Psoas muscle (tissue), 8 donors: ENCODE data around the gene C1orf21. TPM values are rescaled to one million over a fixed set of nuclear protein-coding genes. Genes with fewer than 3 reads are reported as not detected.

ENCODE experiments used
- ATAC-seq, 4 donors: fragments of 200-7000 bp; cut with Tn5 transposase; one replicate each; pipeline ENCODE4 v1.9.1; 2020; ENCODE audit warnings: moderate library complexity in 3 of 4, mild to moderate bottlenecking in 2 of 4
- DNase-seq, 2 donors: peaks; one replicate each; pipeline ENCODE4 v3.0.0-alpha.2; 2020
- H3K27ac ChIP-seq: fragments of 200-600 bp; one replicate; pipeline ENCODE4 v1.8.0; 2022
- H3K27me3 ChIP-seq, 3 donors: fragments of 200-600 bp in 1 of 3; one replicate each; pipeline versions ENCODE4 v1.6.1 to v1.8.0; 2013 to 2022; ENCODE audit warnings: low read length in 2 of 3, mild to moderate bottlenecking in 2 of 3, moderate library complexity in 1 of 3; ENCODE audit not compliant: insufficient read depth in 3 of 3
- H3K36me3 ChIP-seq, 2 donors: fragments of 200-600 bp in 1 of 2; one replicate each; pipeline versions ENCODE4 v1.6.1 to v1.8.0; 2013 to 2022; ENCODE audit warnings: low read depth in 1 of 2, mild to moderate bottlenecking in 1 of 2, moderate library complexity in 1 of 2; ENCODE audit not compliant: insufficient read depth in 1 of 2
- H3K4me1 ChIP-seq: fragments of 200-600 bp; one replicate; pipeline ENCODE4 v1.8.0; 2022
- H3K4me3 ChIP-seq: fragments of 200-600 bp; one replicate; pipeline ENCODE4 v1.8.0; 2022; ENCODE audit warnings: mild to moderate bottlenecking
- H3K9me3 ChIP-seq: fragments of 200-600 bp; one replicate; pipeline ENCODE4 v1.8.0; 2022
- WGBS, 3 donors: extraction: QIAGEN DNeasy Blood & Tissue Kit; methylation state at CpG; one replicate each; pipeline versions ENCODE4 v1.1.6 to v1.1.7; 2013; 5-methylcytosine and 5-hydroxymethylcytosine counted together
- intact Hi-C, 2 donors: fragments of 100-400 bp; cut with DNase I; formaldehyde crosslinking; loops; one replicate each; pipeline versions ENCODE4 v1.11.0 to v1.14.2; 2022
- polyA plus RNA-seq, 3 donors: library from polyadenylated mRNA; stranded (reverse); fragments of 200-250 nt; gene quantifications; one replicate each; pipeline ENCODE4 v1.2.3, GENCODE V29; 2013
- total RNA-seq, 4 donors: library from RNA; stranded (reverse); fragmentation: NEBNext Ultra II Directional in 2 of 4; extraction: Animal tissue kit (Norgen Biotek cat#: 25700) in 2 of 4; gene quantifications; one replicate each; pipeline versions ENCODE4 v1.2.1 to v1.2.4, GENCODE V29; 2021 to 2023
- TF ChIP-seq, protein P1 (sequence below): fragments of 200-600 bp; IDR thresholded peaks from one replicate; pipeline ENCODE4 v1.8.0; 2022; ENCODE audit warnings: antibody characterized with exemption
- donor health status: healthy with polysubstance abuse.
- donor health status: DM: no; HTN: no; CAD: no; lungs with moderate emphysema.
- donor health status: Bipolar disorder and iron deficiency.
- donor health status: healthy.
- donor health status: DM: yes; HTN: yes; CAD: no.
- donor health status: DM: no; HTN: no; CAD: no.
- donor health status: DM: no; HTN: no; CAD: no.
- donor health status: DM: yes; HTN: yes; CAD: no.

Gene C1orf21
- total and polyA plus RNA-seq, 7 donors: 55.5 to 216 (median 171) TPM

DNA sequence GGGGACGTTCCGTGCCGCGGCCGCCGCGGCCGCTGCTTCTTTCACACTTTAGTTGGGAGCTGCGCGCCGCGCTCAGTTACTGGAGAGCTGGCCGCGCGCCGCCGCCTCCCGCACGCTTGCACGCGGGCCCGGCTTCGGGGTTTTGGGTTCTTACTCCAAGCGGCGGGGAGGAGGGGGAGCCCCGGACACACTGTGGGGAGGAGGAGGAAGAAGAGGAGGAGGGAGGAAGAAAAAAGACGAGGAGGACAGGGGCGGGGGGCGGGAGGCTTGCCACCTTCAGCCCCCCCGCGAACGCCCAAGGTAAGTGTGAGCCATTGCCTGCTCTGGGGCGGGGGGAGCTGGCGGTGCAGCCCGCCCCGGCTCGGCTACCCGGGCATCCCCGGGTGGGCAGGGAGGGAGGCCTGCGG is 243 bp downstream of the C1orf21 start:
- Histone ChIP-seq H3K36me3 (no peaks in the 10 kb centered on the region), H3K27me3 (no peaks in the 10 kb centered on the region), H3K4me1 (peaks cover 34% of the 10 kb centered on the region), H3K9me3 (no peaks in the 10 kb centered on the region), H3K27ac (peak overlapping the region; percentile 96), H3K4me3 (peak overlapping the region; percentile 91)
- 0% methylated on average over 22 to 40 of the region's 40 CpGs for WGBS, 3 donors
- TF ChIP-seq, protein P1, sequence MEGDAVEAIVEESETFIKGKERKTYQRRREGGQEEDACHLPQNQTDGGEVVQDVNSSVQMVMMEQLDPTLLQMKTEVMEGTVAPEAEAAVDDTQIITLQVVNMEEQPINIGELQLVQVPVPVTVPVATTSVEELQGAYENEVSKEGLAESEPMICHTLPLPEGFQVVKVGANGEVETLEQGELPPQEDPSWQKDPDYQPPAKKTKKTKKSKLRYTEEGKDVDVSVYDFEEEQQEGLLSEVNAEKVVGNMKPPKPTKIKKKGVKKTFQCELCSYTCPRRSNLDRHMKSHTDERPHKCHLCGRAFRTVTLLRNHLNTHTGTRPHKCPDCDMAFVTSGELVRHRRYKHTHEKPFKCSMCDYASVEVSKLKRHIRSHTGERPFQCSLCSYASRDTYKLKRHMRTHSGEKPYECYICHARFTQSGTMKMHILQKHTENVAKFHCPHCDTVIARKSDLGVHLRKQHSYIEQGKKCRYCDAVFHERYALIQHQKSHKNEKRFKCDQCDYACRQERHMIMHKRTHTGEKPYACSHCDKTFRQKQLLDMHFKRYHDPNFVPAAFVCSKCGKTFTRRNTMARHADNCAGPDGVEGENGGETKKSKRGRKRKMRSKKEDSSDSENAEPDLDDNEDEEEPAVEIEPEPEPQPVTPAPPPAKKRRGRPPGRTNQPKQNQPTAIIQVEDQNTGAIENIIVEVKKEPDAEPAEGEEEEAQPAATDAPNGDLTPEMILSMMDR: no peak
- intact Hi-C loops: loop anchor here (5.0 to 10.0 kb wide), 4 partner anchors 105 to 278 kb away; no protein-coding TSS in a partner anchor
- DNase-seq (no peak), ATAC-seq (peak in 3 of 4 donors; percentile 5 to 18 (median 12))

DNA sequence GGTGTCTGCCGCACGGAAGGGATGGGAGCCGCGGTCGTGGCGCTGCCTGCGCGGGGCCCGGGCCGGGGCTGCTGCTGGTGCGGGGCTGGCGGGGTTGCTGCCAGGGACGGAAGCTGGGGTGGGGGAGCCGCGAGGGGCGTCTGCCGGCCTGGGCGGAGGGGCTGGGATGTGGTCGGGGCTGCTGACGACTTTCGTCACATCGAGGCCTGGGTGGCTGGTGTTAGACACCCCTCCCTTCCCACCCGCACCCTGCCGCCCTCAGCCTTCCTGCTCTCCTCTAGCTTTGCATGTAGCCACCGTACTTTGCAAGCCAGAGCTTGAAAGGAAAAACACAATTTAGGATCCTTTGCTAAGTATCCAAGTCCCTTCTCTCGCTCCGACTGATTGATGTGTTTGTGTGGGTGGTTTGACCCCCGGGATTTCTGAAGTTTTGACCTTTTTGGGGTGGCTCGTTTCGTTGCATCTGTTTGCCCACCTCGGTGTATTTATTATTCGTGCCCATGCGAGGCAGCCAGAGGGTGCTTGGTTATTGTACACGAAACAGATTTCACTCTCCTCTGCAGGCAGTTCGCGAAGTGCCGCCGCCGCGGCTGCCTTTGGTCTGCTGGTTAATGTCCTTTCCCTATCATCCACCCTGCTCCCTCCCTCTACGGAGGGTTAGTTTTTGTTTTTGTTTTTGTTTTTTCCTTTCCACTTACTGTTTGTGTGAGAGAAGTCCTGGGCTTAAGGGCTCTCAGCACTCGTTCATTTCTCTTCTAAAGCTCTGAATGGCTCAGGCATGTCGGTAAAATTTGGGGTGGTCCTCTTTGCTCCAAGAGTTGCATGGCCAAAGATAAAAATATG is 868 bp downstream of the C1orf21 start:
- intact Hi-C loops: loop anchor here (2.0 to 10.0 kb wide), 5 partner anchors 105 to 277 kb away; no protein-coding TSS in a partner anchor
- DNase-seq: peak; percentile 49 to 75
- peak; percentile 15 to 37 (median 26) for ATAC-seq
- peak overlapping the region; percentile 96 for H3K27ac ChIP-seq
- peaks cover 41% of the 10 kb centered on the region for H3K4me1 ChIP-seq
- H3K4me3 ChIP-seq: peak overlapping the region; percentile 91
- TF ChIP-seq, protein P1: peak; percentile 5
- no peaks in the 10 kb centered on the region for H3K36me3 ChIP-seq
- no peaks in the 10 kb centered on the region for H3K27me3 ChIP-seq
- WGBS, 3 donors: 0 to 1% (median 0%) methylated on average over 33 to 43 of the region's 43 CpGs
- H3K9me3 ChIP-seq: no peaks in the 10 kb centered on the region

DNA sequence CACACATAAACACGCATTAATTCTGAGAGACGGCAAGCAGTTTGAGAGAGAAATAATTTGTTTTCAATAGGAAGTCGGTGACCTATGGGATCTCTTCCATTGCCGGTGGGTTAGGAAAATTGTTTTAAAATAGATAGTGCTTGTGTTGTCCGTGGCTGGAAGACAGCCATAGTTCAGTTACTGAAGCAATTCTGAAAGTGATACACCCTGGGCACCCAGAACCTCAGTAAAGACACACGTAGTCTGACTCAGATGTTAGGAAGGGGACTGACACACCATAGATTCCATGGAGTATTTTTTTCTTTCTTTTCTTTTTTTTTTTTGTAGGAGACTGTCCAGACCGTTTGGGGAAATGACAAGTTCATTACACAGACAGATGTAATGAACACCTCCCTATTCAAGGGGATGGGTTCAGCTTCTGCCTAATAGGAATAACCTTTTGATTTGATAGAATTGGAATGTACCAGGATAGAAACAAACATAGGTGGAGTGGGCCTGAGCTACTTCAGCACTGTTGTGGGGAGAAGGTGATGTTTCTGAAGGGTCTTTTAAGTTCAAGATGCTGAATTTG is 1.6 kb downstream of the C1orf21 start:
- intact Hi-C loops: loop anchor here (2.0 to 10.0 kb wide), 5 partner anchors 104 to 276 kb away; no protein-coding TSS in a partner anchor
- TF ChIP-seq, protein P1: no peak
- no peak for DNase-seq

DNA sequence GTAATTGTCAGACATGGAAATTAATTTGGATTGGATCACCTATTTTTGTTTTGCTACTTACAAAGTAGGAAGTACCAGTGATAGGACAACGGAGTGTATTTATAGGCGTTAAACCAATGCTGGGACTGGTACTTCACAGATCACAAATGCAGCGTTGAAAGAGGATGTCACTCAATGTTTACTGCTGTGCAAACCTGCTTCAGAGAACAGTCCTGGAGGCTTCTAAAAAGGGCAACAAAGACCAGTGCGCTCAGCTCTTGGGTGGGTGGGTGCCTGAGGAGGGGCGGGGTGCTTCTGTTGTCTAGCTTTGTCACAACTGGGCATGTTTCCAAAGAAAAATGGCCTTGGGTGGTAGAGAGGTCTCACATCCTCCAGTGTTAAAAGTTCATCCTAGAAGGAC is 2.1 kb downstream of the C1orf21 start:
- Histone ChIP-seq H3K27me3 (no peaks in the 10 kb centered on the region), H3K36me3 (no peaks in the 10 kb centered on the region), H3K4me1 (peaks cover 53% of the 10 kb centered on the region), H3K9me3 (no peaks in the 10 kb centered on the region), H3K27ac (peak overlapping the region; percentile 96), H3K4me3 (peak overlapping the region; percentile 91)
- peak; percentile 24 to 48 (median 39) for ATAC-seq
- no peak for DNase-seq
- TF ChIP-seq, protein P1: no peak
- intact Hi-C loops: loop anchor here (2.0 to 10.0 kb wide), 5 partner anchors 103 to 276 kb away; no protein-coding TSS in a partner anchor
- 24 to 35% (median 26%) methylated on average over 5 of the region's 5 CpGs for WGBS, 3 donors

More for the DNA sequence above, 1.6 kb downstream of the C1orf21 start:
- Histone ChIP-seq H3K36me3 (no peaks in the 10 kb centered on the region), H3K9me3 (no peaks in the 10 kb centered on the region), H3K4me1 (peaks cover 48% of the 10 kb centered on the region), H3K27ac (peak overlapping the region; percentile 96), H3K4me3 (peak overlapping the region; percentile 91), H3K27me3 (no peaks in the 10 kb centered on the region)
- WGBS, 3 donors: 0 to 1% (median 1%) methylated on average over 7 of the region's 7 CpGs
- ATAC-seq: peak; percentile 68 to 81 (median 78)
